H1 (cell line): ENCODE measurements around the gene WNT3A. TPM values are rescaled to one million over a fixed set of nuclear protein-coding genes. Genes with fewer than 3 reads are reported as not detected.

Experiments
- FOSL1 ChIP-seq: IDR thresholded peaks from 2 replicates; pipeline ENCODE4 v1.6.1; 2011; ENCODE audit warnings: mild to moderate bottlenecking, low read depth, low read length, moderate library complexity; ENCODE audit not compliant: insufficient read depth
- GABPA ChIP-seq: IDR thresholded peaks from 2 replicates; pipeline ENCODE4 v1.6.1; 2011; ENCODE audit warnings: mild to moderate bottlenecking, low read length, moderate library complexity, borderline replicate concordance; ENCODE audit not compliant: insufficient read depth
- JUND ChIP-seq: IDR thresholded peaks from 2 replicates; pipeline ENCODE4 v1.6.1; 2011; ENCODE audit warnings: mild to moderate bottlenecking, improper control_type of control experiment, low read length
- POLR2A ChIP-seq, 2 experiments: IDR thresholded peaks; 1 replicate in 1 of 2; 2 replicates in 1 of 2; pipeline ENCODE4 v1.6.1; 2011; ENCODE audit warnings: low read depth in 2 of 2, low read length in 2 of 2, mild to moderate bottlenecking in 2 of 2; ENCODE audit errors: control extremely low read depth in 1 of 2
- RNF2 ChIP-seq: fragments of 200-900, 300-1000 bp; sonication (generic); IDR thresholded peaks from 2 replicates; pipeline ENCODE4 v1.7.1; 2016; ENCODE audit warnings: borderline replicate concordance, low read depth, mild to moderate bottlenecking, antibody characterized with exemption, low read length; ENCODE audit not compliant: poor library complexity, severe bottlenecking; ENCODE audit errors: missing control alignments
- SP1 ChIP-seq: IDR thresholded peaks from 2 replicates; pipeline ENCODE4 v1.6.1; 2011; ENCODE audit warnings: low read depth, low read length
- TAF1 ChIP-seq: IDR thresholded peaks from 2 replicates; pipeline ENCODE4 v1.6.1; 2011; ENCODE audit warnings: mild to moderate bottlenecking, low read depth, low read length
- polyA plus RNA-seq, 7 experiments: library from polyadenylated mRNA; depleted of rRNA in 3 of 7; stranded (reverse) in 5 of 7; unstranded in 2 of 7; fragments of >200 nt in 5 of 7; fragments of 200-250 nt in 2 of 7; gene quantifications; 1 replicate in 5 of 7; 2 replicates in 1 of 7; 4 replicates in 1 of 7; pipeline versions ENCODE4 v1.2.1 to v1.2.3, GENCODE V29; 2011 to 2013; ENCODE audit warnings: missing spikeins in 2 of 7, mixed read lengths in 2 of 7
- total RNA-seq: library from RNA; stranded (reverse); fragmentation: NEBNext Ultra II Directional; extraction: Animal tissue kit (Norgen Biotek cat#: 25700); gene quantifications from 2 replicates; pipeline ENCODE4 v1.2.1, GENCODE V29; 2021
- TF ChIP-seq, protein P1 (sequence below): IDR thresholded peaks from 2 replicates; pipeline ENCODE4 v1.6.1; 2012; ENCODE audit warnings: inconsistent platforms

Gene WNT3A
- total and polyA plus RNA-seq, 2 of the 8 experiments (the other 6 are each of a cell fraction or from before 2014, with no cell fraction given): 0.08 to 0.19 TPM

DNA sequence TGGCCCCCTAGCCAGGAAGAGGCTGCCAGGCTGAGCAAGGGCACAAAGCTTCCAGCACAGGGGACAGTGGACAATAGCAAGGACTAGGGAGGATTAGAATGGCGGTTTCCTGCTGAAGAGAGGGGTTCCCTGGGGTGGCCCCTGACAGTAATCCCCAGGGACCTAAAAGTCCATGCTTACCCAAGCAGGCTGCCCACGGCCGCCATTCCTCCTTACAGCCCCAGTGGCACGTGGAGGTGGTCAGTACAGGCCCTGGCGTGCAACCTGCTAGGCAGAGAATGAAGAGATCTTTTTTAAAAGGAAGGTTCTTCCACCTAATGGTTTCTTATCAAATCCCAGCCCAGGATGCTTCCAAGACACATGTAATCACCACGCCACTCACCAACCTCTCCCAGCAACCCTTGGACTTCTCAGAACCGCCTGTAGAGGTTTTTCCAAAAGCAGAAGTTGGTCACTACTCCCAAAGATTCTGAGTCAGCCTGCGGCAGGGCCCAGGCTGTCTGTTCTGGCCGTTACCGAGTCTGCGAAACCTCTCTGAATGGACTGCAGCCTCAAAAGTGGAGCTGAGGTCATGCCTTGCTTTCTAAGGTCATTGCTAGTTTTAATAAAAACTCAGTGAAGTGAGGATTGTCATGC, 101.4 kb downstream of the WNT3A start (continued):
- TF ChIP-seq SP1: no peak
- TF ChIP-seq POLR2A (IDR thresholded peaks at IDR 0.05; ENCODE audit: control extremely low read depth in 1 of 2, low read depth in 2 of 2, low read length in 2 of 2): no peak
- no peak for TF ChIP-seq FOSL1
- TF ChIP-seq GABPA: no peak
- no peak for TF ChIP-seq TAF1
- TF ChIP-seq, protein P1, sequence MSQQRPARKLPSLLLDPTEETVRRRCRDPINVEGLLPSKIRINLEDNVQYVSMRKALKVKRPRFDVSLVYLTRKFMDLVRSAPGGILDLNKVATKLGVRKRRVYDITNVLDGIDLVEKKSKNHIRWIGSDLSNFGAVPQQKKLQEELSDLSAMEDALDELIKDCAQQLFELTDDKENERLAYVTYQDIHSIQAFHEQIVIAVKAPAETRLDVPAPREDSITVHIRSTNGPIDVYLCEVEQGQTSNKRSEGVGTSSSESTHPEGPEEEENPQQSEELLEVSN: no peak
- TF ChIP-seq RNF2: no peak
- no peak for TF ChIP-seq JUND
